Activated CD4-positive, alpha-beta T cell treated with anti-CD3 and anti-CD28 coated beads, Interleukin-2, amount 50 U/mL, for 24 hours (primary cell): ENCODE data around the gene TANC1.

Experiments
- DNase-seq, 2 donors: peaks; one replicate each; pipeline ENCODE4 v3.0.0-alpha.2; 2020; ENCODE audit warnings: low read depth in 1 of 2, low spot score in 1 of 2

TANC1 gene

DNA sequence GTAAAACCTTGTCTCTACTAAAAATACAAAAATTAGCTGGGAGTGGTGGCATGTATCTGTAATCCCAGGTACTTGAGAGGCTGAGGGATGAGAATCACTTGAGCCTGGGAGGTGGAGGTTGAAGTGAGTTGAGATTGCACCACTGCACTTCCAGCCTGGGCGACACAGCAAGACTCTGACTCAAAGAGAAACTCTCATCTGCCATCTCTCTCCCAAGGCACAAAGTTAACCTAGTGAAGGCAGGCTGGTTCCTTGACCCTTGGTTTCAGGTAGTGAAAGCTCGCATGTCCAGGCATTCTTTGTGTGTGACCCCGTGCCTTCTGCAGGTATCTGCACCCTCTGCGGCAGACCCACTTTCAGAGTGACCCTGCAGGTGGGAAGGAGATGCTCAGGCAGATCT, 218.0 kb downstream of the TANC1 start:
- no peak for DNase-seq

- DNase-seq = no peak
These were observed 218.7 kb downstream of the TANC1 start for GRCh38 chr2:159187106-159187505.

GRCh38 chr2:159188449-159188848, 220.0 kb downstream of the TANC1 start:
- no peak for DNase-seq

DNA sequence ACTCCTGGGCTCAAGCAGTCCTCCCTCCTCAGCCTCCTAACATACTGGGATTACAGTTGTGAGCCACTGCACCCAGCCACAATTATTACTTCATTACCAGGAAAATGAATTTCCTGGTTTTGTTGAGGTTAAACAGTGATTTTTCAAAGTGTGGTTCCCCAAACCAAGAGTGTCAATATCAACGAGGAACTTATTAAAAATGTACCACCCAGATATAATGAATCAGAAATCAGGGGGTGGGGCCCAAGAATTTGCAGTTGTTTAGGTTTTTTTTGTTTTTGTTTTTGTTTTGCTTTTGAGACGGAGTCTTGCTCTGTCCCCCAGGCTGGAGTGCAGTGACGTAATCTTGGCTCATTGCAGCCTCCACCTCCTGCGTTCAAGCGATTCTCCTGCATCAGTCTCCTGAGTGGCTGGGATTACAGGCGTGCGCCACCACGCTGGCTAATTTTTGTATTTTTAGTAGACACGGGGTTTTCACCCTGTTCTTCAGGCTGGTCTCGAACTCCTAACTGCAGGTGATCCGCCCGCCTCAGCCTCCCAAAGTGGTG, 224.0 kb downstream of the TANC1 start:
- no peak for DNase-seq

DNA sequence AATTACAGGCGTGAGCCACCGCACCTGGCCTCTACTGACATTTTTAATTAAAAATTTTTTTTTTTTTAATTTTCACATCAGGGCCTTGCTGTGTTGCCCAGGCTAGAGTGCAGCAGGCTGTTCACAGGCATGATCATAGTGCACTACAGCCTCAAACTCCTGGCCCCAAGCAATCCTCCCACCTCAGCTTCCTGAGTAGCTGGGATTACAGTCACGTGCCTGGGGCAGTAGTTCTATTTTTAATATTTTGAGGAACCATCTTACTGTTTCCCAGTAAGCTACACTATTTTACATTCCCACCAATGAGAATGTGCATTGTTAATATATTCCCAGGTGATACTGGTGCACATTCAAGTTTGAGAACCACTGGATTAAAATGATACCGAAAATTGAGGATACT, 225.4 kb downstream of the TANC1 start:
- no peak for DNase-seq

DNA sequence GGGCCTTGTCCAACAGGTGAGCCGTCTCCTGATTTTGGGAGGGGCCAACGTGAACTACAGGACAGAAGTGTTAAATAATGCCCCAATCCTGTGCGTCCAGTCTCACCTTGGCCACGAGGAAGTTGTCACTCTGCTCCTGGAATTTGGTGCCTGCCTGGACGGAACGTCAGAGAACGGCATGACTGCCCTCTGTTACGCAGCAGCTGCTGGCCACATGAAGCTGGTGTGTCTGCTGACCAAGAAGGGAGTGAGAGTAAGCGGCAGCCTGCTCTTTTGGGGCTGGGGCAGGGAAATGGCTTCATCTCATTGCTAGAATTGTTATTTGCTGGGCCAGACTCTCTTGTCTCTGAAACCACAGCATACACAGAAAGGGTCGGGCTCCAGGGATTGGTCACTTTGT, 225.8 kb downstream of the TANC1 start:
- DNase-seq = no peak

DNA sequence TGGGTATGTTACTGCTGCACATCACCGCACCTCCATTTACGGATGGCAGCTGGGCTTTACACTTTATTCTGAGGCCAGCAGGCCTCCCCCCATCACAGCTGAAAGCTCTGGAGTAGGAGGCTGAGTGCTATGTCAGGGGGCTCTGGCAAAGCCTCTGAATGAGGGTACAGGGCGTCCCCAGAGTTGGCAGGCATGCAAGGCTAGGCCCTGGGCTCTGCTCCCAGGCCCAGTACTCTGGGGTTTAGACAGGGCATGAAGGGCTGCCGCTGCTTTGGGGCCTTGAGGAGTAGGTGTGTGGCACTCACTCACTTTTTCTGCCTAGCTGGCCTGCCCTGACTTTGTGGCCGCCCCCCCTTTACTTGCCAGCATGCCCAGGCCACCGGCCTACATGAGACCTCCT, 227.3 kb downstream of the TANC1 start:
- DNase-seq = no peak

DNA sequence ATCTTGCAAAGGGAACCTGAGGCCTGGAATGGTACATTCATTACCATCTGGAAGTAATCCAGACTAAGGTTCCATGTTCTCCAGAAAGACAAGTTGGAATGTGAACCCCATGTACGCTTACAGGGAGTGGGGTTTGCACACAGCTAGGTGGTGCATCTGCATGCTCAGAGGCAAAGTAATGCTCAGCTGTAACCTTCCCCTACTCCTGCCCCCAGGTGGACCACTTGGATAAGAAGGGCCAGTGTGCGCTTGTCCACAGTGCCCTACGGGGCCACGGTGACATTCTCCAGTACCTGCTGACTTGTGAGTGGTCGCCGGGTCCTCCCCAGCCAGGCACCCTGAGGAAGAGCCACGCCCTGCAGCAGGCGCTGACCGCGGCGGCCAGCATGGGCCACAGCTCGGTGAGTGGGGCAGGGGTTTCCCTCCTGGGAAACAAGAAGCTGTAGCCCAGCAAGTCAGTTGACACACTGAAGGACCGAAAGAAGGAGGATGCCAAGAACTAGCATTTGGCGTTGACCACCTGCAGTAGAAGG, 228.0 kb downstream of the TANC1 start:
- no peak for DNase-seq

DNA sequence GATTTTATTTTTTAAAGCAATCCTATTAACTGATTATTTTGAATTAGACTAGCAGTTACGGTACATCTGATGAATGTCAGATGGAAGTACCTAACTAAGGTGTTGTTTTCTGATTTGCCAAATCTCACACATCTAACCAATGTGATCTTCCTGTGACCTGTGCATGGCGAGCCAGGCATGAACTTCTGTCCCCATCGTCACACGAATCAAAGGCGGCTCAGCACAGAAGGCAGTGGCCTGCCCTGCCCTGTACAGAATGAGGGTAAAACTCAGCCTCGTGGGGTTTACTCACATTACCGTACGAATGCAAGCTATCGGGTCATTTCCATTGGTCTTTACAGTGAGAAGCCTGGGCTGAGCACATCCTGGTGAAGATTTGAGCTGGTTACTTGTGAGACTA, 230.8 kb downstream of the TANC1 start:
- no peak for DNase-seq

DNA sequence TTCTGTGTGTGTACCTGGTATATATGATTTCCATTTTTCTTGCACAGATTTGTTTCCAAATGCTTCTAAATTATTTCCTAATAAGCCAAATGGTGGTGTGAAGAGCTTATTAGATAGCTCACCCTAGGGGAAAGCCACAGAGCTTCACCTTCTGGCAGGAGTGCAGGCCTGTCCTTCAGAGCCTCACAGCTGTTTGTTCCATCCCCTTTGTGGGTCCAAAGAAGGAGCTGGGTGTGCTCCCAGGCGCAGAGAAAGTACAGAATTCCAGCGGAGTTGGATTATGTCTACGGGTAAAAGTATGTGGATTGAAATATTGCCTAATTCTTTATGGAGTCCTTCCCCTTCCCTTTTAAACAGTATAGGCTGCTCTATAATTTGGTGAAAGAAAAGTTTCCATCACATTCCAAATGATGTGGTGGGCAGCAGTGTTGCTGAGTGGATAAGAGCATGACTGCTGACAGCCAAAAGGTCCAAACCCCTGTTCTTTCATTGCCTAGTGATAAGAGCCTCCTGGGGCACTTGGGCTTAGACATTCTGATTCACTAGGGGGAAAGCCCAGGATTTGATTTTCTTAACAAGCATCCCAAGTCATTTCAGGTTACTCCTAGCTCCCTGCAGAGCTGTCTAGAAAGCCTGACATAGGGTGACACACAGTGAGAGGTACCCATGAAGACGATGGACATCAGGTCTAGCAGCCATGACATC, 231.5 kb downstream of the TANC1 start:
- no peak for DNase-seq

DNA sequence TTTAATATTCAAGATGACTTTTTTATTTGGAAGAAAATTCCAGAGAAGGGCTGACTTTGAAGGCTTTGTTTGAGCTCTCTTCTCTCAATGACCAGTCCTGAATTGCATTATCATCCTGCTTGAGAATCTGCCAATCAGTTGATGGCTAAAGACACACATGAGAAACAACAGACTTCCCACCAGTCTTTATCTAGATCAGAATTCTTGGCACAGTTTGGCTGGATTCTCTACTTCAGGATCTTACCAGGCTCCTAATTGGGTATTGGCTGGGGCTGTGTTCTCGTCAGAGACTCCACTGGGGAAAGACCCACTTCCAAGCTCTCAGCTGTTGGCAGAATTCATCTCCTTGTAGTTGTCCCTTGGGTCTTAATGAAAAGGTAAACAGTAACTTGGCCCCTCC, 232.1 kb downstream of the TANC1 start:
- DNase-seq = no peak

- no peak for DNase-seq
These were observed 233.1 kb downstream of the TANC1 start for GRCh38 chr2:159201360-159202063.

- DNase-seq = no peak
These were observed 234.2 kb downstream of the TANC1 start for GRCh38 chr2:159202568-159203071.

DNA sequence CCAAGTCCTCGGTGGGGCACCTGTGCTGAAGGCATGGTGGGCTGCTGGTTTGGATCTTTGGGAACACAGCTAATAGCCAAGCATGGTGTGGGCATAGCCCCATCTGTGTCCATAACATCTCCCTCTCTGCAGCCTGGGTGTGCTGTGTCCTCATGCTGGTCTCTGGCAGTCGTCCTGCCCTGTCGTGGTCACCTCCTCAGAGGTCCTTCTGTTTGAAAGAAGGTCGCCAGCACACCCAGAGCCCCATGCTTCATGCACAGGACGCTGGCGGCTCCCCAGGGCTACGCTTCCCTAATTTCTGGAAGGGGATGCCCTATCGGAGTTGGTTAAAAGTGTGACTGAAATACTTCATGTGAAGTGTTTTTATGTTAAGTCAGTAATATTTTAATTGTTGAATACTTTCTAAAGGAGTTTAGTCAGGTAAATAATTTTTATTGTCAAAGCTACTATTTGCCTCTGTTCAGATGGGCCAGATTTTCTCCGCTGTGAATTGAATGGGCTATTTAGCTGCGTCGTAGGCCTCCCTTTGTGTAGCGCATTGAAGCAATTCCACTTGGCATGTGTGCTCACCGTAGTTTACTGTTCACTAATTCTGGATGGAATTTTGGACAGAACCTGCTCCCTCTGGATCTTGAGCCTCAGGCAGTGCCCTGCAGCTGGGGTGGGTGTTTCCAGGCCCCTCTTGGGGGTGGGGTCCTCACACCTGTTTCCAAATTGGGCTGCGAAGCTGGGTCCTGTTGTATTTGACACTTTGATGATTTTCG, 236.1 kb downstream of the TANC1 start:
- DNase-seq = no peak

DNA sequence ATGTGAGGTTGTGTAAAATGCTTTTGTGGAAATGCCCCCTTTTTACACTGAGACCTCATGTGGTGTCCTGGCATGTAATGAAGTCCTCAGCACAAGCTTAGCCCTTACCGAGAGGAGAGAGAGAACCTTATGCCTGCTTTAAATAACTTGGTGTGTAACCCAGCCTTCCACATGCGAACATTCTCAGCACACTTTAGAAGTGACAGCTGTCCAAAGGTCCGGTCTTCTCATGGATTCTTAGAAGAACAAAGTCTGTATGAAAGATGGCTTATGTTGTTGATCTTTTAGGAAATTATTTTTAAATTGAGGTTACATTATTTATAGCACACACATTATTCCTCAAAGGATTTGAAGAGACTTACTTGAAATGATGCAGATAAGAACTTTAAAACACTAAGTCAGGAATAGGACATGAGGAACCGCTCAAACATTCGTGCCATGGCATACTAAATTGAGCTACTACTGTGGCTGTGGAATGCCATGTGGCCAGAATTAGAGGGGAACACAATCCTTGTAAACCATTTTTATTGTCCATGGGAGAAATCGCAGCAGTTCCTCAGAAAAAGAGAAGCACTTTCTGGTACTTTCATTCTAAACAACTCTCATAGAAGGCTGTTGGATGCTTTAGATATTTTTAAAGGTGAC, 238.4 kb downstream of the TANC1 start:
- no peak for DNase-seq

GRCh38 chr2:159208438-159208837, 240.0 kb downstream of the TANC1 start:
- no peak for DNase-seq

DNA sequence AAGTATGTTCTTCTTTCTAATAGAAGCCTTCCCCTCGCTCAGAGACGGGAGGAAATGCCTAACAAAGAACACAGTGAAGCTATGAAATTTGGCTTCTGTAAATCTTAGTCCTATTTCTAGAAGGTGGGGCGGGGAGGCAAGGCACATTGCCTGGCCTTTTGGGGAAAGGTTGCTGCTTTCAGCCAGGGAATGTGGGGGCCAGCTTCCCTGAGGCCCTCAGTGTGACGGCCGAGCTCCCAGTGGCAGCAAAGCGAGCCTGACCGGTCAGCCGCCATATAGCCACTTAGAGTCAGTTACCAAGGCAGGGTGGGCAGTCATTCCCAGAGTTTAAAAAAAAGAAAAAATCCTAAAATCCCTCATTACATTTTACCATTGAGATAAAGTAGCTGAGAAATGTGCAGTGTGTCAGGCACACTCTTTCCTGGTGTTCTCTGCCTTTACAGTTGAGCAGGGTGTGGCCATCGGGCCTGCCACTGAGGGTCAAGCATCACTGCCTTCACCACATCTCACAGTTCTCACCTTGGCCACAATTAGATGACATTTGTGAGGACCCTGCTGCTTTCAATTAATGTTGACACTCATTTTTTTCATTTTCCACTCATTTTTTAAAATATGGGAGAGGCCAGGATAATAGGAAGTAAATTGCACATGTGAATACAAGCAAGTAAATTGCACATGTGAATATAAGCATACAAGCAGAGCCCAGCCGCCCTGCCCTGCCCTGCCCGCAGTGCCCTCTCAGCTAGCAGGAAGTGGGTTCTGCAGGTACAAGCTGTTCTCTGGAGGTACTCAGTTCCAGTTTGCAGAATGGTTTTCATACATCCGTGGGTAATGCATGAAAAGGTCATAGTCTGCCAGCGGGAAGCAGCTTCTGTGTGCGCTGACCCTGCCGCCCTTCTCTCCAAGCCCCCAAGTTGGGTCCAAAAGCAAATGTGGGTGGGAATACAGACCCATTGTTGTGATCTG, 241.2 kb downstream of the TANC1 start:
- DNase-seq = no peak

GRCh38 chr2:159211447-159212396, 243.3 kb downstream of the TANC1 start:
- DNase-seq = no peak

- DNase-seq = no peak
These were observed 244.9 kb downstream of the TANC1 start for GRCh38 chr2:159213296-159213695.
